Nephron progenitor cell (in vitro differentiated cells): ENCODE results near the gene PLA2R1.

Experiments
- DNase-seq: peaks from one replicate; pipeline ENCODE4 v3.0.0; 2021
- H3K27ac Mint-ChIP-seq: 2 replicates; pipeline ENCODE4 v1.8.0; 2021; ENCODE audit warnings: mild to moderate bottlenecking, moderate library complexity, mixed read lengths
- H3K27me3 Mint-ChIP-seq: 2 replicates; pipeline ENCODE4 v1.8.0; 2021; ENCODE audit warnings: mild to moderate bottlenecking, low read depth, mixed read lengths; ENCODE audit not compliant: poor library complexity
- H3K36me3 Mint-ChIP-seq: 2 replicates; pipeline ENCODE4 v1.8.0; 2021; ENCODE audit warnings: low read depth, mixed read lengths
- H3K4me1 Mint-ChIP-seq: 2 replicates; pipeline ENCODE4 v1.8.0; 2021; ENCODE audit warnings: mixed read lengths
- H3K4me3 Mint-ChIP-seq: 2 replicates; pipeline ENCODE4 v1.8.0; 2021; ENCODE audit warnings: mild to moderate bottlenecking, moderate library complexity, mixed read lengths
- H3K9me3 Mint-ChIP-seq: 2 replicates; pipeline ENCODE4 v1.8.0; 2021; ENCODE audit warnings: mild to moderate bottlenecking, moderate library complexity, mixed read lengths
- TF ChIP-seq, protein P1 (sequence below): fragments of 200-600 bp; sonication (generic); IDR thresholded peaks from 2 replicates; pipeline ENCODE4 v1.5.0; 2021; ENCODE audit warnings: antibody characterized with exemption

The PLA2R1 gene

DNA sequence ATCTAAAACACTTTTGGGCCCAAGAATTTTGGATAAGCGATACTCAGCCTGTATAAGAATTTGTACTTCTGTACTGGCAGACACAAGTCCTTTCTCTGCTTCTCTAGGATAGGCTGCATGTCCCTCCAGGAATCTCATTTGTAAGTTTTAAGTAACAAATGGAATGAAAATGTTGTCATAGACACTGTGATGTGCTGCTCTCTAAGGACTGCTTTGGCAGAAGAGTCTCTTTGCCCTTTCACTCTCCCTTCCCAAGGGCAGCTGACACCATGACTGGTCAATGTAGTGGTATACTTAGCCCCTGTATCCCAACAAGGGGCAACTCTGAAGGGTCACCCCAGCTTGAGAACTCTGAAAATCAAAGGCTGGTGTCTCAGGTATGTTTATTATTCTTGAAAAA, 27.3 kb downstream of the PLA2R1 start:
- Mint-ChIP-seq H3K9me3 (no peaks in the 10 kb centered on the region), H3K4me3 (no peak overlapping the region), H3K27ac (no peak overlapping the region), H3K4me1 (peaks cover 12% of the 10 kb centered on the region), H3K27me3 (peaks cover 3% of the 10 kb centered on the region), H3K36me3 (no peaks in the 10 kb centered on the region)
- TF ChIP-seq, protein P1, sequence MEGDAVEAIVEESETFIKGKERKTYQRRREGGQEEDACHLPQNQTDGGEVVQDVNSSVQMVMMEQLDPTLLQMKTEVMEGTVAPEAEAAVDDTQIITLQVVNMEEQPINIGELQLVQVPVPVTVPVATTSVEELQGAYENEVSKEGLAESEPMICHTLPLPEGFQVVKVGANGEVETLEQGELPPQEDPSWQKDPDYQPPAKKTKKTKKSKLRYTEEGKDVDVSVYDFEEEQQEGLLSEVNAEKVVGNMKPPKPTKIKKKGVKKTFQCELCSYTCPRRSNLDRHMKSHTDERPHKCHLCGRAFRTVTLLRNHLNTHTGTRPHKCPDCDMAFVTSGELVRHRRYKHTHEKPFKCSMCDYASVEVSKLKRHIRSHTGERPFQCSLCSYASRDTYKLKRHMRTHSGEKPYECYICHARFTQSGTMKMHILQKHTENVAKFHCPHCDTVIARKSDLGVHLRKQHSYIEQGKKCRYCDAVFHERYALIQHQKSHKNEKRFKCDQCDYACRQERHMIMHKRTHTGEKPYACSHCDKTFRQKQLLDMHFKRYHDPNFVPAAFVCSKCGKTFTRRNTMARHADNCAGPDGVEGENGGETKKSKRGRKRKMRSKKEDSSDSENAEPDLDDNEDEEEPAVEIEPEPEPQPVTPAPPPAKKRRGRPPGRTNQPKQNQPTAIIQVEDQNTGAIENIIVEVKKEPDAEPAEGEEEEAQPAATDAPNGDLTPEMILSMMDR, result no peak
- no peak for DNase-seq

DNA sequence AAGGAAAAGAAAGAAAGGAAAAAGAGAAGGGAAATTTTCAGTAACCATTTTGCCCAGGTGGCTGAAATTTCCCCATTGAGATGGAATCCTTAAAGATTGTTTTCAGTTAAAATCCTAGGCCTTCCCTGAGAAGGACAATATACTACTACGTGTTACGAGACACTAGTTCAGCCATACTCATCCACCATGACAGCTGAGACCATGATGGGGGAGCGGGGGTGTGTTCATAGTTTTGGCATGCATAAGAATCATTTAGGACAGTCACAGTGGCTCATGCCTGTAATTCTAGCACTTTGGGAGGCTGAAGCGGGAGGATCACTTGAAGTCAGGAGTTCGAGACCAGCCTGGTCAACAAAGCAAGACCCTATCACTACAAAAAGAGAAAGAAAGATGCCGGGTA, 28.0 kb downstream of the PLA2R1 start:
- TF ChIP-seq, protein P1, result no peak
- H3K4me1 Mint-ChIP-seq, result peaks cover 5% of the 10 kb centered on the region
- DNase-seq, result no peak
- H3K27ac Mint-ChIP-seq, result no peak overlapping the region
- H3K4me3 Mint-ChIP-seq, result no peak overlapping the region
- no peaks in the 10 kb centered on the region for H3K9me3 Mint-ChIP-seq
- peaks cover 3% of the 10 kb centered on the region for H3K27me3 Mint-ChIP-seq
- H3K36me3 Mint-ChIP-seq, result no peaks in the 10 kb centered on the region

DNA sequence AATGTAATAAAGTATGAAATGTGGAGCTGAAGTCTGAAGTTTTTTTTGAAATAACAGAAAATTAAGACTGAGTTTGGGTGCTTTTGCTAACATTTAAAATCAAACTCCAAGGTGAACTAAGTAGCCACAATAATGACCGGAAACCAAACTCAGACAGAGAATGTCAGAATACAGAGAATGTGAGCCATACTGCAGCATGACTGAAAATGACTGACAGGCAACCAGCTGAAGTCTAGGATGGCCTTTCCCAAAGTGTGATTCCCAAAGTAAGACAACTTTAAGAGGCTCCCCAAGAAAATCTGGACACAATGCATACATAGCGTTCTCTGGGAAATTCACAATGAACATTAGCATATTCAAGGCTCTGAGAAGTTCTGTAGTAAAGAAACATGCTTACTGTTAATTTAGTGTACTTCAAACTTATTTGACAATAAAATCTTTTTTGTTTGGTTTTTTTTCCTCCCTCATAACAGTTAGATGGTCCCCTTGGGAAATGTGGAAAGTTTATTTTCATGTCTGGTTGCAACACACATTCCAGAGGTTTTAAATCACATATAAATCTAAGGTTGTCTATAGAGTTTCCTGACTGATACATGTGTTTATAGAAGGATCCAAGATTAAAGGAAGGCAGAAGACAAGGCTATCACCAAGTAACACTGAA, 28.6 kb downstream of the PLA2R1 start:
- no peaks in the 10 kb centered on the region for H3K4me1 Mint-ChIP-seq
- TF ChIP-seq, protein P1, result no peak
- no peak overlapping the region for H3K4me3 Mint-ChIP-seq
- peaks cover 3% of the 10 kb centered on the region for H3K27me3 Mint-ChIP-seq
- H3K27ac Mint-ChIP-seq, result no peak overlapping the region
- no peaks in the 10 kb centered on the region for H3K36me3 Mint-ChIP-seq
- no peak for DNase-seq
- H3K9me3 Mint-ChIP-seq, result no peaks in the 10 kb centered on the region

DNA sequence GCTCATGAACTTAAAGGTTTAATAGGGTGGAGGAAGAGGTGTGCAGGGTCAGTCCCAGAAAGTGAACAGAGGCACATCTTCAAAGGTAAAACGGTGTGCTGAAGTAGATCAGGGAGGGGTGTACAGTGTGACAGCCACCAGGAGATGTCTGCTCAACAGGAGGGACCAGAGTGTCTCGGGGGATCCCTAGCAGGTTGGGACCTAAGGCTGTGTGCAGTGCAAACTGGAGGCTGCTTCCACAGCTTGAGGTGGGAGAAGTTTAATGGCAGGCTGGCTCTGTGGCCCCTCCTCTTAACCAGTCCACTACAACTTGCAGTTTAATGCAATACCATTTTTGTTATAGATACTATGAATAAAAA, 33.2 kb downstream of the PLA2R1 start:
- no peak overlapping the region for H3K4me3 Mint-ChIP-seq
- no peaks in the 10 kb centered on the region for H3K9me3 Mint-ChIP-seq
- H3K27ac Mint-ChIP-seq, result no peak overlapping the region
- H3K4me1 Mint-ChIP-seq, result no peaks in the 10 kb centered on the region
- no peak for DNase-seq
- no peaks in the 10 kb centered on the region for H3K36me3 Mint-ChIP-seq
- TF ChIP-seq, protein P1, result no peak
- peaks cover 3% of the 10 kb centered on the region for H3K27me3 Mint-ChIP-seq

DNA sequence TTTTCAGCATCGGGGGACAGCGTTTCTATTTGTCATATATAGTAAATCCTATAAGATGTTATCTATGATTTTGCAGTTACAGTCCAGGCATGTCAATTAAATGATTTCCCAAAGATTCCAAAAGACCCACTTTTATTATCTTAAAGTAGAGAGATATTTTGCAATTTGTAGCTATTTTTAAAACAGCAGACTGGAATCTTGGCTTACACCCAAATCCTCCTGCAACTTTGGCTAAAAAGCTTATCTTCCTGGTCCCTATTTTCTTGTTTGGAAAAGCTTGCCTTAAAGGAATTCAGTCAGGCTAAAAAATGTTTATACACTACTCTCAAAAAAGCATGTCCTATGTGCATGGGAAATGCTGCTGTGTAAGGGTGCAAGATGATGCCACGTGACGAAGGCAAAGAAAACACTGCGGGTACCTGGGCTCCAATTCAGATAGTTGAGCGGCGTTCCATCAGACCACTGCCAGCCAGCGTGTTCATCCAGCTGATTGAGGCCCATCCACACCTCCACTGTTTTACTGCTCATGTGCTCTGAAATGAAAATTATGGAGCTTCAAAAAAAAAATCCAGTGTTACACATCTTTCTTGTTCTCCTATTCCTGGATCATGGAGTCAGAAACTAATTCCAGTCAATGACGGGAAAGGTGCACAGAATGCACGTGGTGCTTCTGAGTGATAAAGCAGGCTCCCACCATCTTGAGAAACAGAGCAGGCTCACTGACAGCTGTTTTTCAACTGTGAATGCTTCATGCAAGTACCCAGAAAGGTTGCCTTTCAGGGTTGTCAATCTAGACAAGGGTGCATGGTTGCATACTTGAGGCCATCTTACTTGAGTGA, 33.8 kb downstream of the PLA2R1 start:
- no peak overlapping the region for H3K27ac Mint-ChIP-seq
- no peaks in the 10 kb centered on the region for H3K9me3 Mint-ChIP-seq
- no peak for DNase-seq
- no peaks in the 10 kb centered on the region for H3K4me1 Mint-ChIP-seq
- H3K4me3 Mint-ChIP-seq, result no peak overlapping the region
- H3K36me3 Mint-ChIP-seq, result no peaks in the 10 kb centered on the region
- TF ChIP-seq, protein P1, result no peak
- H3K27me3 Mint-ChIP-seq, result peaks cover 3% of the 10 kb centered on the region
